Measurements from ENCODE around the gene VOPP1. TPM values are rescaled to one million over a fixed set of nuclear protein-coding genes. Genes with fewer than 3 reads are reported as not detected.

The VOPP1 gene
- total and polyA plus RNA-seq, 9 of the 15 experiments (the other 6 are each of a cell fraction or from before 2014, with no cell fraction given): 8.2 to 45.8 (median 31.2) TPM

DNA sequence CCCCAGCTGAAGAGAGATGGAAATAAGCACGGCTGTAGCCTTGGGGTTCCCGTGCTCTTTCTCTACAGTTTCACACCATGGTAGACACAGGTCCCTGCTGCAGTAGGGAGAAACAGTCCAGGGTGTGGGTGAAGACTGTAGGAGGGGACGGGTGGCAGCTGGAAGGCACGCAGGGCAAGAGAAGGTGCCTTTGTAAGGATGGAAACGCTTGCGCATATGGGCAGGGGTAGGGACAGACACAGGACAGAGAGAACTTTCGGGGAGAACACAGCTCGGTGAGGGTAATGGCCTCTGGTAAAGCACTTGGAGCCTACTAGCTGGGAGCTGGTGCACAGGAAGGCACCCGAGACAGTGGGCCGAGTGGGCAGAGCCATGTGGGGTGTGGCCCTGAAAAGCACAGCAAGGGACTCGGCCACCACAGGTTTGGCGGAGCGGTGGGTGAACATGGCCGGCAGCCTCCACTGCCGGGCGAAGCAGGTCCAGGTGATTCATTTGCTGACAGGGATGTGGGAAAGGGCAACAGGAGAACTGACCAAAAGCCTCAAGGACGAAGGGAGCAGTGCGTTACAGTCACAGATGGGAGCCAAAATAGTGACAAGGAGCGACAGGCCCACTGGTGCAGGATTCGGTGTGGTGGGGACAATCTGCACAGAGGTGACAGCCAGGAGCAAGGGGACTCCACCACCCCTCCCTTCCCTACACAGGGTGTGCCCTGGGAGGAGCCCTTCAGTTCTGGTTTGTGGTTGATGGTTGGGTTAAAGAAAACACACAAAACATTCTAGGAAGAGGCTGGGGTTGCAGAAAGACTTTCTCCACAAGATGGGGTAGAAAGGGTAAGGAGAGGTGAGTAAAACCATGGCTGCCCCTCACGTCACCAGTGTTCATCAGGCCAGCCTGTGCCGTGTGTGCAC lies 97.1 kb downstream of the VOPP1 start:
- no peaks in the 10 kb centered on the region for H3K4me1 ChIP-seq (replicated peaks in 1 of 2; ENCODE audit: control insufficient read depth in 2 of 2, insufficient read depth in 2 of 2, low read length in 2 of 2)

More for the DNA sequence above, 97.1 kb downstream of the VOPP1 start:
- DNase-seq (ENCODE audit: extremely low read depth in 1 of 4, low spot score in 3 of 4) (no peak), FAIRE-seq (no peak), ATAC-seq (no peak)
- 77% methylated on average over 22 of the region's 22 CpGs for WGBS (ENCODE audit: insufficient coverage, low coverage, missing lambda C conversion rate)
- Histone ChIP-seq H3K27me3 (ENCODE audit: control insufficient read depth in 2 of 2, insufficient read depth in 2 of 2, low read length in 2 of 2) (no peaks in the 10 kb centered on the region), H2AFZ (ENCODE audit: low read depth, low read length) (no peak overlapping the region), H3K4me3 (no peak overlapping the region), H3K9ac (ENCODE audit: insufficient read depth in 1 of 2, low read depth in 2 of 2, low read length in 2 of 2) (no peak overlapping the region; a peak in 1 of 4 replicates), H4K20me1 (replicated peaks; ENCODE audit: control insufficient read depth, insufficient read depth, low read length) (no peaks in the 10 kb centered on the region), H3K9me3 (replicated peaks; ENCODE audit: control insufficient read depth, insufficient read depth, low read depth, low read length) (no peaks in the 10 kb centered on the region), H3K4me2 (ENCODE audit: insufficient read depth, low read length) (no peak overlapping the region), H3K79me2 (ENCODE audit: control insufficient read depth, insufficient read depth, low read length) (no peaks in the 10 kb centered on the region), H3K27ac (ENCODE audit: extremely low read depth, low read depth, low read length) (no peak overlapping the region), H3K9me1 (ENCODE audit: control insufficient read depth, insufficient read depth, low read length) (no peaks in the 10 kb centered on the region), H3K36me3 (ENCODE audit: control insufficient read depth, insufficient read depth, low read length) (peaks cover 4% of the 10 kb centered on the region; the same call in 1 of the 3 replicates)
- intact Hi-C loops (cut with micrococcal nuclease): no loop called here
- BruUV-seq (replicated peaks): no TSS peak
- in situ Hi-C loops (cut with MboI): no loop called here
- ChIA-PET CTCF (ENCODE audit: low intra/inter-chr PET ratio) (no interaction called here), POLR2A (no interaction called here)
- TF ChIP-seq BRD9 (IDR thresholded peaks at IDR 0.05; ENCODE audit: low read depth, partially characterized antibody) (no peak), E2F3 (CRISPR knock-in tag; IDR thresholded peaks at IDR 0.05) (no peak), ETS2 (tag; IDR thresholded peaks at IDR 0.05; ENCODE audit: borderline replicate concordance, poor library complexity, severe bottlenecking) (no peak)
- TF ChIP-seq, protein P1, sequence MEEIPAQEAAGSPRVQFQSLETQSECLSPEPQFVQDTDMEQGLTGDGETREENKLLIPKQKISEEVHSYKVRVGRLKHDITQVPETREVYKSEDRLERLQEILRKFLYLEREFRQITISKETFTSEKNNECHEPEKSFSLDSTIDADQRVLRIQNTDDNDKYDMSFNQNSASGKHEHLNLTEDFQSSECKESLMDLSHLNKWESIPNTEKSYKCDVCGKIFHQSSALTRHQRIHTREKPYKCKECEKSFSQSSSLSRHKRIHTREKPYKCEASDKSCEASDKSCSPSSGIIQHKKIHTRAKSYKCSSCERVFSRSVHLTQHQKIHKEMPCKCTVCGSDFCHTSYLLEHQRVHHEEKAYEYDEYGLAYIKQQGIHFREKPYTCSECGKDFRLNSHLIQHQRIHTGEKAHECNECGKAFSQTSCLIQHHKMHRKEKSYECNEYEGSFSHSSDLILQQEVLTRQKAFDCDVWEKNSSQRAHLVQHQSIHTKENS (CRISPR knock-in tag; IDR thresholded peaks at IDR 0.05): no peak
- TF ChIP-seq, protein P2, sequence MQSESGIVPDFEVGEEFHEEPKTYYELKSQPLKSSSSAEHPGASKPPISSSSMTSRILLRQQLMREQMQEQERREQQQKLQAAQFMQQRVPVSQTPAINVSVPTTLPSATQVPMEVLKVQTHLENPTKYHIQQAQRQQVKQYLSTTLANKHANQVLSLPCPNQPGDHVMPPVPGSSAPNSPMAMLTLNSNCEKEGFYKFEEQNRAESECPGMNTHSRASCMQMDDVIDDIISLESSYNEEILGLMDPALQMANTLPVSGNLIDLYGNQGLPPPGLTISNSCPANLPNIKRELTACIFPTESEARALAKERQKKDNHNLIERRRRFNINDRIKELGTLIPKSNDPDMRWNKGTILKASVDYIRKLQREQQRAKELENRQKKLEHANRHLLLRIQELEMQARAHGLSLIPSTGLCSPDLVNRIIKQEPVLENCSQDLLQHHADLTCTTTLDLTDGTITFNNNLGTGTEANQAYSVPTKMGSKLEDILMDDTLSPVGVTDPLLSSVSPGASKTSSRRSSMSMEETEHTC (IDR thresholded peaks at IDR 0.05): no peak
- TF ChIP-seq, protein P3, sequence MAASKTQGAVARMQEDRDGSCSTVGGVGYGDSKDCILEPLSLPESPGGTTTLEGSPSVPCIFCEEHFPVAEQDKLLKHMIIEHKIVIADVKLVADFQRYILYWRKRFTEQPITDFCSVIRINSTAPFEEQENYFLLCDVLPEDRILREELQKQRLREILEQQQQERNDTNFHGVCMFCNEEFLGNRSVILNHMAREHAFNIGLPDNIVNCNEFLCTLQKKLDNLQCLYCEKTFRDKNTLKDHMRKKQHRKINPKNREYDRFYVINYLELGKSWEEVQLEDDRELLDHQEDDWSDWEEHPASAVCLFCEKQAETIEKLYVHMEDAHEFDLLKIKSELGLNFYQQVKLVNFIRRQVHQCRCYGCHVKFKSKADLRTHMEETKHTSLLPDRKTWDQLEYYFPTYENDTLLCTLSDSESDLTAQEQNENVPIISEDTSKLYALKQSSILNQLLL (CRISPR knock-in tag; IDR thresholded peaks at IDR 0.05; ENCODE audit: borderline replicate concordance): no peak
